H1 (cell line): ENCODE measurements around the gene MVP. TPM values are rescaled to one million over a fixed set of nuclear protein-coding genes. Genes with fewer than 3 reads are reported as not detected.

Source experiments
- CTCF ChIA-PET: fragments of 300-600 bp; sonication (Branson Sonifier 250); formaldehyde crosslinking; loops from one replicate; lab custom pipeline; 2021; ENCODE audit not compliant: partially characterized antibody; lab: Charles Lee
- POLR2A ChIA-PET: fragments of 300-600 bp; sonication (Branson Sonifier 250); formaldehyde crosslinking; loops from one replicate; lab custom pipeline; 2021; ENCODE audit warnings: inconsistent platforms; ENCODE audit not compliant: partially characterized antibody; lab: Charles Lee
- DNase-seq, 2 experiments: peaks; one replicate each; pipeline versions ENCODE4 v3.0.0 to v3.0.0-alpha.2; 2010 to 2022; ENCODE audit warnings: low spot score in 2 of 2, low read depth in 1 of 2, mixed read lengths in 1 of 2
- FAIRE-seq: peaks from 2 replicates; lab custom pipeline; 2011; peaks lifted over from hg19 to GRCh38; lab: Jason Lieb, UNC
- H2AFZ ChIP-seq: 2 replicates; pipeline ENCODE4 v1.8.1; 2012; ENCODE audit warnings: low read length, inconsistent platforms
- H2AK5ac ChIP-seq: 2 replicates; pipeline ENCODE4 v1.6.1; 2013; ENCODE audit warnings: low read depth, low read length
- H2BK120ac ChIP-seq: replicated peaks from 2 replicates; pipeline ENCODE3; 2013; ENCODE audit warnings: low read depth, low read length, inconsistent platforms
- H2BK12ac ChIP-seq: 2 replicates; pipeline ENCODE4 v1.6.1; 2013; ENCODE audit warnings: low read depth, low read length
- H2BK15ac ChIP-seq: 2 replicates; pipeline ENCODE4 v1.6.1; 2013; ENCODE audit warnings: low read length
- H2BK20ac ChIP-seq: 2 replicates; pipeline ENCODE4 v1.6.1; 2013; ENCODE audit warnings: low read length
- H2BK5ac ChIP-seq: 2 replicates; pipeline ENCODE4 v1.6.1; 2013; ENCODE audit warnings: low read depth, low read length
- H3K14ac ChIP-seq: 2 replicates; pipeline ENCODE4 v1.6.1; 2013; ENCODE audit warnings: inconsistent platforms; ENCODE audit not compliant: insufficient read length
- H3K18ac ChIP-seq: 2 replicates; pipeline ENCODE4 v1.6.1; 2013; ENCODE audit warnings: low read length; ENCODE audit errors: extremely low read depth
- H3K23ac ChIP-seq: 2 replicates; pipeline ENCODE4 v1.6.1; 2013; ENCODE audit warnings: inconsistent platforms; ENCODE audit not compliant: insufficient read length
- H3K23me2 ChIP-seq: 2 replicates; pipeline ENCODE4 v1.6.1; 2013; ENCODE audit warnings: low read depth, low read length
- H3K27ac ChIP-seq: 2 replicates; pipeline ENCODE4 v1.6.1; 2011; ENCODE audit warnings: low read depth, low read length, inconsistent platforms
- H3K27me3 ChIP-seq, 4 experiments: replicated peaks in 1 of 4; 1 replicate in 1 of 4; 2 replicates in 3 of 4; pipeline versions ENCODE4 v1.6.1 to v1.8.1; 2011 to 2013; ENCODE audit warnings: low read length in 3 of 4, mild to moderate bottlenecking in 3 of 4, inconsistent platforms in 2 of 4, mixed read lengths in 2 of 4, moderate library complexity in 1 of 4; ENCODE audit not compliant: control insufficient read depth in 3 of 4, insufficient read depth in 3 of 4; ENCODE audit errors: extremely low read depth in 1 of 4
- H3K36me3 ChIP-seq, 4 experiments: 2 replicates each; pipeline versions ENCODE4 v1.6.1 to v1.8.1; 2011 to 2013; ENCODE audit warnings: mild to moderate bottlenecking in 4 of 4, low read length in 3 of 4, moderate library complexity in 2 of 4, control low read depth in 1 of 4, inconsistent platforms in 1 of 4; ENCODE audit not compliant: insufficient read depth in 4 of 4, control insufficient read depth in 2 of 4
- H3K4ac ChIP-seq: replicated peaks from 2 replicates; pipeline ENCODE3; 2013; ENCODE audit warnings: low read length, low read depth, mixed read lengths, inconsistent platforms; ENCODE audit not compliant: insufficient read length
- H3K4me1 ChIP-seq, 4 experiments: replicated peaks in 1 of 4; 1 replicate in 1 of 4; 2 replicates in 3 of 4; pipeline versions ENCODE4 v1.6.1 to v1.8.1; 2011 to 2013; ENCODE audit warnings: low read length in 3 of 4, inconsistent platforms in 2 of 4, mixed read lengths in 1 of 4; ENCODE audit not compliant: insufficient read depth in 4 of 4, control insufficient read depth in 3 of 4
- H3K4me2 ChIP-seq, 2 experiments: 2 replicates each; pipeline versions ENCODE4 v1.6.1 to v1.8.1; 2011 to 2013; ENCODE audit warnings: low read depth in 2 of 2, low read length in 2 of 2, control low read depth in 1 of 2, inconsistent platforms in 1 of 2, mild to moderate bottlenecking in 1 of 2; ENCODE audit not compliant: insufficient read depth in 1 of 2
- H3K4me3 ChIP-seq, 4 experiments: fragments of 200-600, 300-600 bp in 1 of 4; sonication (generic), shearing (Covaris generic), sonication (Bioruptor Twin) in 1 of 4; 2 replicates each; pipeline versions ENCODE4 v1.5.1 to v1.8.1; 2011 to 2016; ENCODE audit warnings: low read length in 4 of 4, low read depth in 3 of 4, control low read depth in 2 of 4, inconsistent platforms in 2 of 4, mild to moderate bottlenecking in 2 of 4, mixed read lengths in 1 of 4, moderate library complexity in 1 of 4; ENCODE audit not compliant: insufficient read depth in 2 of 4; ENCODE audit errors: extremely low read depth in 1 of 4
- H3K56ac ChIP-seq: replicated peaks from 2 replicates; pipeline ENCODE3; 2013; ENCODE audit warnings: low read depth, mild to moderate bottlenecking, mixed read lengths, low read length, inconsistent platforms; ENCODE audit not compliant: insufficient read length
- H3K79me1 ChIP-seq: 2 replicates; pipeline ENCODE4 v1.6.1; 2013; ENCODE audit warnings: low read depth, low read length, control low read depth
- H3K79me2 ChIP-seq, 2 experiments: 2 replicates each; pipeline versions ENCODE4 v1.6.1 to v1.8.1; 2012 to 2013; ENCODE audit warnings: low read length in 2 of 2, mild to moderate bottlenecking in 2 of 2, inconsistent platforms in 1 of 2; ENCODE audit not compliant: insufficient read depth in 2 of 2, control insufficient read depth in 1 of 2
- H3K9ac ChIP-seq, 4 experiments: replicated peaks in 1 of 4; 1 replicate in 1 of 4; 2 replicates in 3 of 4; pipeline versions ENCODE4 v1.6.1 to v1.8.1; 2011 to 2013; ENCODE audit warnings: low read depth in 3 of 4, low read length in 3 of 4, control low read depth in 2 of 4, mild to moderate bottlenecking in 2 of 4, moderate library complexity in 2 of 4, inconsistent platforms in 1 of 4; ENCODE audit errors: extremely low read depth in 1 of 4
- H3K9me3 ChIP-seq, 2 experiments: 2 replicates each; pipeline versions ENCODE4 v1.6.1 to v1.8.1; 2012 to 2013; ENCODE audit warnings: mild to moderate bottlenecking in 2 of 2, moderate library complexity in 2 of 2, control low read depth in 1 of 2, inconsistent platforms in 1 of 2, low read depth in 1 of 2, low read length in 1 of 2, mixed read lengths in 1 of 2; ENCODE audit not compliant: insufficient read depth in 2 of 2
- H4K20me1 ChIP-seq, 2 experiments: replicated peaks in 1 of 2; 2 replicates each; pipeline versions ENCODE3 to v1.8.1; 2011 to 2013; ENCODE audit warnings: inconsistent platforms in 2 of 2, low read length in 2 of 2, mild to moderate bottlenecking in 1 of 2; ENCODE audit not compliant: insufficient read depth in 2 of 2, control insufficient read depth in 1 of 2
- H4K5ac ChIP-seq: 2 replicates; pipeline ENCODE4 v1.6.1; 2013; ENCODE audit warnings: low read length, low read depth, mixed read lengths, inconsistent platforms; ENCODE audit not compliant: insufficient read length
- H4K8ac ChIP-seq: 2 replicates; pipeline ENCODE4 v1.8.0; 2013; ENCODE audit warnings: mild to moderate bottlenecking, moderate library complexity, low read length, inconsistent platforms; ENCODE audit not compliant: insufficient read depth; ENCODE audit errors: extremely low read depth
- H4K91ac ChIP-seq: replicated peaks from 2 replicates; pipeline ENCODE3; 2013; ENCODE audit warnings: low read length, mixed read lengths, inconsistent platforms; ENCODE audit not compliant: insufficient read length
- CBX8 ChIP-seq: fragments of 300-800, 300-1000 bp; sonication (generic); IDR thresholded peaks from 2 replicates; pipeline ENCODE4 v1.7.1; 2016; ENCODE audit warnings: low read depth, low read length, borderline replicate concordance
- KDM1A ChIP-seq: fragments of 200-600, 300-600 bp; sonication (generic); IDR thresholded peaks from 2 replicates; pipeline ENCODE4 v1.7.1; 2016; ENCODE audit warnings: mild to moderate bottlenecking, low read length, borderline replicate concordance
- POLR2A ChIP-seq, 2 experiments: IDR thresholded peaks; 1 replicate in 1 of 2; 2 replicates in 1 of 2; pipeline ENCODE4 v1.6.1; 2011; ENCODE audit warnings: low read depth in 2 of 2, low read length in 2 of 2, mild to moderate bottlenecking in 2 of 2; ENCODE audit errors: control extremely low read depth in 1 of 2
- SIRT6 ChIP-seq: IDR thresholded peaks from one replicate; pipeline ENCODE4 v1.7.1; 2012; ENCODE audit warnings: low read length, inconsistent platforms
- TCF12 ChIP-seq: IDR thresholded peaks from 2 replicates; pipeline ENCODE4 v1.6.1; 2011; ENCODE audit warnings: low read depth, mild to moderate bottlenecking, low read length
- WGBS, 2 experiments: shearing (Covaris generic) in 1 of 2; methylation state at CpG; one replicate each; pipeline versions ENCODE4 v1.1.6 to v1.1.7; 2013 to 2015; ENCODE audit warnings: low lambda C conversion rate in 2 of 2, mixed read lengths in 2 of 2, inconsistent platforms in 1 of 2, low coverage in 1 of 2, missing lambda C conversion rate in 1 of 2; ENCODE audit not compliant: insufficient replicate concordance in 2 of 2, insufficient coverage in 1 of 2, insufficient read length in 1 of 2; ENCODE audit errors: extremely low coverage in 1 of 2, missing lambda C conversion rate in 1 of 2; 5-methylcytosine and 5-hydroxymethylcytosine counted together
- polyA plus RNA-seq, 7 experiments: library from polyadenylated mRNA; depleted of rRNA in 3 of 7; stranded (reverse) in 5 of 7; unstranded in 2 of 7; fragments of >200 nt in 5 of 7; fragments of 200-250 nt in 2 of 7; gene quantifications; 1 replicate in 5 of 7; 2 replicates in 1 of 7; 4 replicates in 1 of 7; pipeline versions ENCODE4 v1.2.1 to v1.2.3, GENCODE V29; 2011 to 2013; ENCODE audit warnings: missing spikeins in 2 of 7, mixed read lengths in 2 of 7
- total RNA-seq: library from RNA; stranded (reverse); fragmentation: NEBNext Ultra II Directional; extraction: Animal tissue kit (Norgen Biotek cat#: 25700); gene quantifications from 2 replicates; pipeline ENCODE4 v1.2.1, GENCODE V29; 2021

The MVP gene
- total and polyA plus RNA-seq, 2 of the 8 experiments (the other 6 are each of a cell fraction or from before 2014, with no cell fraction given): 1.9 TPM

DNA sequence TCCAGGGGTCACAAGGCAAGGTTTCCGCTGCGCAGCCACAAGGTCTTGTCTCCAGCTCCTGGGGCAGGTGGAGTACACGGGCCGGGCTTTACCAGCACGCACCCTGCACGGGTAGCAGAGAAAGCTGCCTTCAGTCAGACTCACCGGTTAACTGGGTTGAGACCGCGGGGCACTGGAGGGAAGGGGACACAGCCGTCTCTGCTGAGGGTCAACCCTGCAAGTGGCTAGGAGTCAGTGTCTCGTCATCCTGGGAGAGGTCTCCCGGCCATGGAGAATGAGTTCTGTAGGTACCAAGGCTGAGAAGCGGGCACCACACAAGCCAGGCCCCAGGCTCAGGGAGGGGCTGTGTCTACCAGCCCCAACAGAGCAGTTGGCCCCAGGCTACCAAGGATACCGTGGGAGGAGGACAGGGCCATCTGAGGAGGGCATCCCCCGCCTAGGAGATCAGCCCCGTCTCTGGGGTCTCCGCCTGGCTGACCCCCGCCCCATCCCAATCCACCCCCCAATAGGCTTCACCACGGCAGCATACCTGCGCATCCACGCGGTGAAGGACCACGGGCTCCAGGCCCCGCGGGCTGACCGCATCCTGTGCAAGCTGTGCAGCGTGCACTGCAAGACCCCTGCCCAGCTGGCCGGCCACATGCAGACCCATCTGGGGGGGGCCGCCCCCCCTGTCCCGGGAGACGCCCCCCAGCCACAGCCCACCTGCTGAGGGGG is 11.1 kb upstream of the MVP start:
- peak overlapping the region in 1 of 4 experiments; percentile 8; a peak in 1 of 7 replicates for H3K9ac ChIP-seq
- no peak overlapping the region for H3K56ac ChIP-seq
- no peak overlapping the region for H3K14ac ChIP-seq
- H2BK5ac ChIP-seq: peak overlapping the region; percentile 79
- H4K5ac ChIP-seq: no peak overlapping the region
- no peak overlapping the region for H4K8ac ChIP-seq
- no peak overlapping the region for H2AFZ ChIP-seq
- WGBS, 2 experiments: 88% methylated on average over 14 of the region's 31 CpGs; no CpG with 5 or more reads in 1 of the 2 experiments
- H2BK12ac ChIP-seq: no peak overlapping the region
- H3K18ac ChIP-seq: no peak overlapping the region
- H3K4me2 ChIP-seq: peak overlapping the region; percentile 91 to 95
- peak overlapping the region; percentile 27 to 85 (median 57); a peak in 5 of 8 replicates for H3K4me3 ChIP-seq
- no peak overlapping the region for H2BK20ac ChIP-seq
- FAIRE-seq (no peak), DNase-seq (no peak)
- H3K27ac ChIP-seq: no peak overlapping the region
- peaks cover 26% of the 10 kb centered on the region for H3K23me2 ChIP-seq
- H2BK15ac ChIP-seq: no peak overlapping the region
- H3K79me2 ChIP-seq: peaks cover 7 to 30% of the 10 kb centered on the region in 2 experiments
- H4K91ac ChIP-seq: no peak overlapping the region
- peaks cover 6 to 27% (median 10%) of the 10 kb centered on the region in 4 experiments for H3K36me3 ChIP-seq
- CTCF ChIA-PET: interaction anchor here (0.6 to 4.4 kb wide), 8 partner anchors 9 to 196 kb away, joined by 3 to 30 read pairs (median 6); partner anchors contain the start of genes KIF22, MVP and PAGR1
- no peaks in the 10 kb centered on the region for H3K79me1 ChIP-seq
- H2AK5ac ChIP-seq: no peak overlapping the region
- H4K20me1 ChIP-seq: peaks cover 15 to 21% of the 10 kb centered on the region in 2 experiments
- no peaks in the 10 kb centered on the region for H3K27me3 ChIP-seq
- no peak overlapping the region for H2BK120ac ChIP-seq
- no peak overlapping the region for H3K4ac ChIP-seq
- H3K23ac ChIP-seq: no peak overlapping the region
- POLR2A ChIA-PET: interaction anchor here (0.6 to 3.9 kb wide), 17 partner anchors 8 to 286 kb away, joined by 3 to 41 read pairs (median 5); partner anchors contain the start of genes ALDOA, ASPHD1, KIF22 and PAGR1
- no peaks in the 10 kb centered on the region for H3K9me3 ChIP-seq
- H3K4me1 ChIP-seq: peaks cover 0 to 49% (median 39%) of the 10 kb centered on the region in 4 experiments; a peak in 6 of 7 replicates
- TF ChIP-seq POLR2A (IDR thresholded peaks at IDR 0.05; ENCODE audit: control extremely low read depth in 1 of 2, low read depth in 2 of 2, low read length in 2 of 2) (0 out of 3 replicates have a peak, but pooled peaks of 1 of the 2 experiments have one; percentile 24), TCF12 (no peak), KDM1A (no peak), SIRT6 (no peak), CBX8 (no peak)
